GM18867 (cell line): Measurements from ENCODE around the gene ADAP1.

Experiments
- ATAC-seq: cut with Tn5 transposase; IDR thresholded peaks from one replicate; pipeline ENCODE4 v1.9.1; 2021; ENCODE audit warnings: mild to moderate bottlenecking, moderate library complexity; ENCODE audit not compliant: unreplicated experiment

Gene ADAP1

DNA sequence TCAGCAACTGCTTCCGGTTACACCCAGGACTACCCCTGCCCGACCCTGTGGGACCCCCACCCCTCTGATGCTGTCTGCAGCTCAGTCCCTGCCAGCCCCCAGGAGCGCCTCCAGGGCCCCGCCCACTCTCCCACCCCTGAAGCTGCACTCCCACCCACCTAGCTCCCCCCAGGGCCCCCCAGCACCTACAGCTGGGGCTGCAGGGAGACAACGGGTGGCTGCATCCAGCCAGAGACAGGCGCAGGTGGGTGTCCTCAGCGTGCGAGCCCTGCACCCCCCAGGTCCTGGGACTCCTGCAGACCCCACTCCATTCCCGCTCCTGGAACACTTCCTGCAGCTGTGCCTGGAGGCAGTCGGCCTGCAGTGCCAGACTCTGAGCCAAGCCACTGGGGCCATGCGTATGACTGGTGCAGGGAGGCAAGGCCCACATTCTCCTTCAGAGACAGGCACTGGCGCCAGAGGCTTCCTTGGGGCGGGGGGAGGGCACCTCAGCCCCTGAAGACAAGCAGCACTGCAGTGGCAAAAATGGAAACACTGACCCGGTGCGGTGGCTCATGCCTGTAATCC, 34.6 kb upstream of the ADAP1 start:
- no peak for ATAC-seq

DNA sequence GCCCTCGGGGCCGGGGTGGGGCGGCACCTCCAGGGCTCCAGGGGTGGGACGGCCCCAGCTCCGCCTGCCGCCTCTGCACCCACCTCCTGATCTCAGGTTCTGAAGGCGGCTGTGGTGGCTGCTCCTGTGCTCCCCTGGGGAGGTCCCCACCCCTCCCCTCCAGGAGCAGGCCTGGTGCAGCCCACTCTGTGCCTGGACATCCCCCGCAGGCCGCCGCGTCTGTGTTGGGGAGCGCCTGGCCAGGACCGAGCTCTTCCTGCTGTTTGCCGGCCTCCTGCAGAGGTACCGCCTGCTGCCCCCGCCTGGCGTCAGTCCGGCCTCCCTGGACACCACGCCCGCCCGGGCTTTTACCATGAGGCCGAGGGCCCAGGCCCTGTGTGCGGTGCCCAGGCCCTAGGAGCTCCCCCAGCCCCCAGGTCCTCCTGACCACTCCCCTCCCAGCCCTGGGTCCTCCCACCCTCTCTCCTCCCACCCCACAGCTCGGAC, 34.0 kb upstream of the ADAP1 start:
- no peak for ATAC-seq

DNA sequence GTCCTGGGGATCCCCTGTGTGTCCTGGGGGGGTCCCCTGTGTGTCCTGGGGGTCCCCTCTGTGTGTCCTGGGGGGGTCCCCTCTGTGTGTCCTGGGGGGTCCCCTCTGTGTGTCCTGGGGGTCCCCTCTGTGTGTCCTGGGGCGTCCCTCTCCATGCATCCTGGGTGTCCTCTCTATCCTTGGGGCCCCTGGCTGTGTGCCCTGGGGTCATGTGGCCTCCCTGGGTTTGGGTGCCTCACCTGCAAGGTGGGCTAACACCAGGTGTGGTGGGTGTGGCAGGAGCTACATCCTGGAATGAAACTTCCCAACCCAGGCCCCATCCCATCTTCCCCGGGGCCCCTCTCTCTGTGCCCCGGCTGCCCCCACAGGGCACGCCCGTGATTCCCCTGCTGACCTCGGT, 33.4 kb upstream of the ADAP1 start:
- no peak for ATAC-seq

DNA sequence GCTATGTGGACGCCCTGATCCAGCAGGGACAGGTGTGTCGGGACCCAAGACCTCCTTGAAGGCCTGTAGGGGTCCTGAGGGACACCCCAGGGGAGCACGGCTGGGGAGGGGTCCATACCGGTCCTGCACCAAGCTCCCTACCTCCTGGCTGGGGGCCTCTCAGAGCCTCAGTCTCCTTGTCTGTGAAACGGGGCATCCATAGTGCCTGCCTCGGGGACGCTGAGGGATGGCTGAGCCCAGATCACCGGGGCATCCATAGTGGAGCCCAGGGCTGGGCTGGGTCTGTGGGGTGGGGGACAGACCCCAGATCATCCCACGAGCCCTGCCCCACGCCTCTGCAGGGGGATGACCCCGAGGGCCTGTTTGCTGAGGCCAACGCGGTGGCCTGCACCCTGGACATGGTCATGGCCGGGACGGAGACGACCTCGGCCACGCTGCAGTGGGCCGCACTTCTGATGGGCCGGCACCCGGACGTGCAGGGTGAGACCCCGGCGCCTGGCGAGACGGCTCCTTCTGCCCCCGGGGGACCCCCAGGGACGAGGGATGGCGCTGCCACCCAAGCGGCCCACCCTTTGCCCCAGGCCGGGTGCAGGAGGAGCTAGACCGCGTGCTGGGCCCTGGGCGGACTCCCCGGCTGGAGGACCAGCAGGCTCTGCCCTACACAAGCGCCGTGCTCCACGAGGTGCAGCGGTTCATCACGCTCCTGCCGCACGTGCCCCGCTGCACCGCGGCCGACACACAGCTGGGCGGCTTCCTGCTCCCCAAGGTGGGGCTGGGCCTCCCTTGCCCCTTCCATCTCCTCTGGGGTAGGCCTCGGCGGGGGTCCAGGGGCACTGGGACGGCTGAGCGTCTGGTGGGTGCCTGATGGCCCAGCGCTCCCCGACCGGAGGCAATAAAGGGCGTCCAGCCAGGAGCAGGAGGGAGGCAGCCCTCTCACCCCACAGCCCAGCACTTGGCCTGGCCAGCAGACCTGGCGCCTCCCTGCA, 32.6 kb upstream of the ADAP1 start:
- no peak for ATAC-seq

DNA sequence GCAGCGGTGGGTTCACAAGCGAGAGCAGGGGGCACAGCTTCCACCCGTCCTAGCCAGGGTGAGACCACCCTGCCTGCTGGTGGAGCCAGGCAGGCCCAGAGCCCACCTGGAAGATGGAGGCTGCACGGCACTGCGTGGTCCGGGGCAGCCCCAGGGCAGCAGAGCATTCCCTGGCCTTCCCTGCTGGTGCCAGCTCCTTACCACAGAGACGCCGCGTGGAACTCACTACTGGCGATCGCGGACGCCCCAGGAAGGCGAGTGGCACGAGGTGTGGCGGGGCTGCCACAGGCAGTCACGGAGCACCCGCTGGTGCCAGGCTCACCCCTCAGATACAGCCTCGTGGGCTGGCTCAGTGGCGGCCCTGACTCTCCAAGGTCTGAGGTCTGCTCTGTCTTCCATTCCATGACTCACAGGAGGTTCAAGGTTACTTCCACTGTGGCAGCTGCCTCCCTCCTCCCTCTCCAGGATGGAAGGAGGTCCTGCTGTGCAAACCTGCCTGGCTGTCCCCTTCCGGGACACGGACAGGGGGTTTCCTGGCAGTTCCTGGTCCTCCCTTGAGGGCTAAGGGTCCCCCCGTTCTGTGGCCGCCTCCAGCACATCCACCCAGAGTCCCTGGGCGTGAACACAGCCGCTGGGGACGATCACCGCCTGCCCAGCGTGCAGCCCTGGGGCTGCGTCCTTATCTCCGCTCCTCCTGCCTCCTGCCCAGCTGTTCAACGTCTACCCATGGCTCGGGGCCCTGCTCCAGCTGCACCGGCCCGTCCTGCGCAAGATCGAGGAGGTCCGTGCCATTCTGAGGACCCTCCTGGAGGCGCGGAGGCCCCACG, 31.6 kb upstream of the ADAP1 start:
- ATAC-seq, result no peak

DNA sequence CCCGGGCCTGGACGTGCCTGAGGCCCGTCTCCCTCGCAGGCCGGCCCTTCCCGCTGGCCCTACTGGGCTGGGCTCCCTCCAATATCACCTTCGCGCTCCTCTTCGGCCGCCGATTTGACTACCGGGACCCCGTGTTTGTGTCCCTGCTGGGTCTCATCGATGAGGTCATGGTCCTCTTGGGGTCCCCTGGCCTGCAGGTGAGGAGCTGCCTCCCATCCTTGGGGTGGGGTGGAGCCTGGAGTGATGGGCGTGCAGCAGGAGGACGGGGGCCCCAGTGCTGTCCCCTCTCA, 30.6 kb upstream of the ADAP1 start:
- no peak for ATAC-seq

DNA sequence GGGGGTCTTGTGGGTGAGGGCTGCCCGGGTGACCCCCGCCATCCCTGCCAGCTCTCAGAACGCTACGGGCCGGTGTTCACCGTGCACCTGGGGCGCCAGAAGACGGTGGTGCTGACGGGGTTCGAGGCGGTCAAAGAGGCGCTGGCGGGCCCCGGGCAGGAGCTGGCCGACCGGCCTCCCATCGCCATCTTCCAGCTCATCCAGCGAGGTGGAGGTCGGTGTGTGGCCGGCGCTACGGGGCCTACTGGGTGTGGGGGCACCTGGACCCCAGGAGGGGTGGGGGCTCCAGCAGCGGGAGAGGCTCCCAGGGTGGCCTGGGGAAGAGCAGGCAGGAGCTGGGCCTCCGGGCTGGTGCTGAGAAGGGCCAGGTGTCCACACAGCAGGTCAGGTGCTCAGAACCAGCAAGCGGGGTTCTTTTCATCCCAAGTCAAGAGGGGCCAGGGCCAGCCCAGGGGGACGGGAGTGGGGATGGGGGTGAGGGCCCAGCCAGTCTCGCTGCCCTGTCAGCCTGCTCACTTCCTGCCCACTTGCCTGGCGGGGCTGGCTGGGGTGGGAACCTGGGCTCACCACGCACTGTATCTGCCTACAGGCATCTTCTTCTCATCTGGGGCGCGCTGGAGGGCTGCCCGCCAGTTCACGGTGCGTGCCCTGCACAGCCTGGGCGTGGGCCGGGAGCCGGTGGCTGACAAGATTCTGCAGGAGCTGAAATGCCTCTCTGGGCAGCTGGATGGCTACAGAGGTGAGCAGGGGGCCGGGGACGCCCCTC, 30.1 kb upstream of the ADAP1 start:
- no peak for ATAC-seq

DNA sequence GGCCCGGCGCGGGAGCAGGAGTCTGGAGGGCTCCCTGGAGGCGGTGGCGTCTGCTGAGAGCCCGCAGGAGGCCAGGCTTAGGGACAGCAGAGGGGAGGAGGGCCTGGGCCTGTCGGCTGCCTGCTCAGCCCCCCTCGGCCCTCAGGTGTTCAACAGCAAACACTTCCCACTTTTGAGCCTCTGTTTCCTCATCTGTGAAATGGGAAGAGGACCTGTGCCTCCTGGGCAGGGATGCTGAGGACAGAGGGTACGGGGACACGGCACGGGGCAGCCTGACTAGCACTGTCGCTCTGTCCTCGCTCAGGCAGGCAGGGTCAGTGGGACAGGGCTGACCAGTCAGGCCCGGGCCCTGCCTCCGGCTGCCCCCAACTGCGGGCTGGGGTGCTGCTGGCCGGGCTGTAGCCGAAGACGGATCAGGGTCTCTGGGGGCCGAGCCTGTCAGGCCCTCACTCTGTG, 29.2 kb upstream of the ADAP1 start:
- ATAC-seq, result no peak

DNA sequence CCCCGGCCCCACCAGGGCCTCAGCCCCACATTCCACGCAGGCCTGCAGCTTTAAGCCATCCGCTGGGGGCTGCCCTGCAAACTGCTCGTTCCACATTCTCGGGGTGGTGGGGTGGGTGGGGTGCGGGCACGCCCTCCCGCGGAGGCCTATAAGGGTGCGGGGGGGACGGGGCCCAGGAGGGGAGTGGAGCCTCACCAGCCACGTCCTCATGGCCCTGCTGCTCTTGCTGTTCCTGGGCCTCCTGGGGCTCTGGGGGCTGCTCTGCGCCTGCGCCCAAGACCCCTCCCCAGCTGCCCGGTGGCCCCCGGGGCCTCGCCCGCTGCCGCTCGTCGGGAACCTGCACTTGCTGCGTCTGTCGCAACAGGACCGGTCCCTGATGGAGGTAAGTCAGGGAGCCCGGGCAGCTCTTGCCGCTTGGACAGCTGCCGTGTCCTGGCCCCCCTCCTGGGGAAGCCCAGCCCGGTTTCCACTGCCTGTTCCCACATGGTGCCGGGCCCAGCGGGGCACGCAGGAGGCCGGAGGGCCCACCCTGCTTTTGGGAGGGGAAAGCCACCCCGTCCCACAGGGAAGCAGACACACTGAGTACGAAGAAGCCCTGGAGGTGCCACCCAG, 28.6 kb upstream of the ADAP1 start, which contains the start of gene CYP2W1:
Gene CYP2W1 (plus strand): TSS at position 178 of the 612 bp plus-strand sequence. CDS start 31 bp downstream, at position 209.
- no peak for ATAC-seq

DNA sequence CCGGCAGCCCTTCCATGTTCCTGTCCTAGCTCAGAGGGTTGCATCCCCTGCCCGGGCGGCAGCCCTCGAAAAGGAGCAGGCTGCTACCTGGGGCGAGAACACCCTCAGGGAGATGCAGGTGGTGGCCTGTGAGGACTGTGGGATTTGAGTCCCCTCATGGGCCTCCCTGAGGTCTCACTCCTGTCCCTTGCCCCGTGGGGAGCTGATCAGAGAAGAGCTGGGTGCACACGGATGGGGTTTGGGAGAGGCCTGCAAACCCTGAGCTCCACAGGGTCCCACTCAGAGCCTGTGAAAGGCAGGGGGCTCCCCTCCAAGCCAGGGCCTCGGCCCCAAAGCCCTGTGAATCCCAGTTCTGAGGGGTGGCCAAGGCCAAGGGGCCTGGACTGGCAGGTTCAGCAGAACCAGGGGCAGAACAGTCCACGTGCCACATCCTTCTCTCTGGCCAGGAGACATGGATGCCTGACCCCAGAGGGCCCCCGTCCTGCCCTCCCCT, 28.1 kb upstream of the ADAP1 start:
- no peak for ATAC-seq

DNA sequence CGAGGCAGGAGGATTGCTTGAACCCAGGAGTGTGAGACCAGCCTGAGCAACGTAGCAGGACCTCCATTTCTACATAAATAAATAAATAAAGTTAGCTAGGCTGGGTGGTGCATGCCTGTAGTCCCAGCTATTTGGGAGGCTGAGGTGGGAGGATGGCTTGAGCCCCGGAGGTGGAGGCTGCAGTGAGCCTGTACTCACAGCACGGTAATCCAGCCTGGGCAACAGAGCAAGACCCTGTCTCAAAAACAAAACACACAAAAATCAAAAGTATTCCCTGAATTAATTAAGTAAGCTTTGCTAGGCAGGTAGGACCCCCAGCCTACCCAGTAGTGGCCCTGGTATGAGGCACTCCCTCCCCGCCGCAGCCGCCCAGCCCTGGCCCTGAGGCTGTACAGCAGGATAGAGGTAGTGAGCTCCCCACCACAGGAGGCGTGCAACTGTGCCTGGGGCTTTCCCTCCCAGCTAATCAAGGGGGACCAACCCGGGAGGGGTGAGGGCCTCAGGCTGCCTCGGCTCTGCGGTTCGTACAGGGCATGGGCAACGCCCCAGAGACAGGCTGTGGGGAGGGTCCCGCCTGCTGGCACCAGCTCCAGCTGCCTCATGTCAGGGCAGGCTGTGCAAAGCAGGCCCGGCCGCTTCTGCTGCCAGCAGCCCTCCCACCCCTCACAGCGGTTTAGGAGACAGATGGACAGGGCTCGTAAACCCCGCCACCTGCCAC, 27.5 kb upstream of the ADAP1 start:
- no peak for ATAC-seq

DNA sequence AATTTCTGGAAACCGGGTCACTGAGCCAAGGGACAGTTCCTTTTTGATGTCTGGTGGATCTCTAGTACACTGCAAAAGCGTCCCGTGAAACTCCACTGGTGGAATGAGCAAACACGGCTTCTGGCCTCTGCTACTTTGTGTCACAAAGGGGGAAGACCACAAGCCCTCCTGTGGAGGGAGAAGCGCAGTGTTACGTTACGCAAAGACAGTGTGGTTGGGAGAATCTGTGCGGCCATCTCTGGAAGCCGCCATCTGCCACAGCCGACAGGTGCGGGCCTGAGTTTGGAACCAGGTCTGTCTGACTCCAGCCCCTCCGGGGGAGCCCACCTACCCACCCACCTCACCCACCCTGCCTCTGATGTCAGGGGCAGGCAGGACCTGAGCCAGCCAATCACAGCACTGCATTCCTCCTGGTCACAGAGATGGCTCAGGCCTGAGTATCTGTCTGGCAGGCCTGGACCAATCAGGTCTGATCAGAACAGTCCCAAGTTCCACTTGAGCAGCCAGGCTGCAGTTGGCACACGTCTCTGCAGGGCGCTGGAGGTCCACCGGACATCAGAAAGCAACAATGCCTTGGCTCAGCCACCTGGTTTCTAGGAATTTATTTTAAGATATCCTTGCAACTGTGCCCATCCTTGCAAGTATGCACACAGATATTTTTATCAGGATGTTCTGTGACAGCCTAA, 25.5 kb upstream of the ADAP1 start:
- ATAC-seq, result no peak

DNA sequence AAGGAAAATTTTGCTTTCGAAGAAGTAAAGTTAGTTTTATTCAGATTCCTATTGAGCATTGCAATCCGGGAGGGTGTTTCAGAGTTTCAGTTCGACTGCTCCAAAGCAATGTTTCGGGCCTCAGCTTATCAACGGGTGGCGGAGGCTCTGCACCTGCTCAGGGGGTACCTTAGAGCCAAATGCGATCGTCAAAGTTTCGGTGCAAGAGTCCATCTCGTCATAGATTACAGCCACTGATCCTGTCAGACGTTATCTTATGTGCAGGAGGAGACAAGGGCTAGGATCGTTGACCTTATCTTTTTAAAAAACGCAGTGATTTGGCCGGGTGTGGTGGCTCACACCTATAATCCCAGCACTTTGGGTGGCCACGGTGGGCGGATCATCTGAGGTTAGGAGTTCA, 24.7 kb upstream of the ADAP1 start:
- no peak for ATAC-seq

DNA sequence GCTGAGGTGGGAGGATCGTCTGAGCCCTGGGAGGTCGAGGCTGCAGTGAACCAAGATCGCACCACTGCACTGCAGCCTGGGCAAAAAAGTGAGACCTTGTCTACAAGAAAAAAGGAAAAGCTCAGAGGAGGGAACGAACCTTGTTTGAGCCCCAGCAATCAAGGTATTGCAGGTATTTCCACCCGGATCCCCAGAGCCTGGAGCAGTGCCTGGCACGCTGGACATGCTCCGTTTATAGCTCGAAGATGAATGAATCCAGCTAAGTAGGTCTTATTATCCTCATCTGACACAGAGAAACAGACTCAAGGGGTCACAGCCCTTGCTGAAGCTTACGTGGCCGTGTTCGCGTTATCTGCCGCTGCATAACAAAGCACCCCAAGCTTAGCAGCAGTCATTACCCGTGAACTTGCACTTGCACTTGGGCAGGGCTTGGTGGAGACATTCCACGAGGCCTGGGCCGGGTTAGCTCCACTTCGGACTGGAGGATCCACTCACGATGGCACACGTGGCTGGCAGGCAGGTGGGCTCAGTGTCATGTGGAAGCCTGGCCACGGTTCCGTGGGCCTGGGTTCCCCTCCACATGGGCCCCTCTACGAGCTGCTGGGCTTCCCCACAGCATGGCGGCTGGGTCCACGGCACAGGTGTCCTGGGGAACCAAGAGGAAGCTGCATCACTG, 24.1 kb upstream of the ADAP1 start:
- ATAC-seq, result no peak

DNA sequence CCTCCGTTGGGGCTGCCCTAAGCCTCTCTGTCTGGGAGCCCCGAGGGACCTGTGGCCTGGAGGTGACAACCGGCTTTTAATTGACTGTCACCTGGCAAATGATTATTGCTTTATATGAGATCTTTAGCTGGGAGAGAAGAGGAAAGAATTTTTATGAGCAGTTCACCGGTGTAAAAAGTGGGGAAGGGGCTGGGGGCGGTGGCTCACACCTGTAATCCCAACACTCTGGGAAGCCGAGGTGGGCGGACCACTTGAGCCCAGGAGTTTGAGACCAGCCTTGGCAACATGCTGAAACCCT, 23.5 kb upstream of the ADAP1 start:
- ATAC-seq, result no peak

DNA sequence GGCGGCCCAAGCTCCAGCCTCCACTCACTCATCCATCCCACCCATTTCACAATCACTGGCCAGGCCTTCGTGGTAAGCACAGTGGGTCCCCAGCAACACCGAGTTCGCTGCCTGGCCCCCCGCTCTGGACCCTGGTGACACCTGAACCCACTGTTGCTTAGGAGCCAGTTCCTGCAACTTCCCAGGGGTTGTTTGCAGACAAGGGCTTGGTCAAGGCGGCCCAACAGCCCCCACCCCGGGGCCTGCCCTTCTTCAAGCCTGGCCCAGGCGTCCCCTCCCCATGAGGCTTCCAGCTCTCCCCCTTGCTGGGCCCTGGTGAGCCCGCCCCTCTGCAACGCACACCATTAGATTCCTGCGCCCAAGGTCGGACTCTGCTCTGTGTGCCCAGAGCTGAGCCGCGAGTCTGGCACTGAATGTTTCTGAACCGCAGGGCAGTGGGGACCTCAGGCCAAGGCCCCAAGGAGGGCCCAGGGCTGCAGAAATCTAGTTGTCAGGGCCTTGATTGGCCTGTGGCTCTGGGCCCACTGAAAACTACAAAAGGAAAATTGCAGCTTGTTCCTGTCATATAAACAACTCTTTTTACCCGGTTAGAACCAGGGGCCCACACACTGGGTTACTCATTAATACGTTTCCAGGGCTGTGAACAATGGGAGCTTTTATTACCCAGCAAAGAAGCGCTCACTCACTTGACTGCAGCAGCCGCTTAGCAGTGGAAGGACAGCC, 23.0 kb upstream of the ADAP1 start:
- no peak for ATAC-seq

DNA sequence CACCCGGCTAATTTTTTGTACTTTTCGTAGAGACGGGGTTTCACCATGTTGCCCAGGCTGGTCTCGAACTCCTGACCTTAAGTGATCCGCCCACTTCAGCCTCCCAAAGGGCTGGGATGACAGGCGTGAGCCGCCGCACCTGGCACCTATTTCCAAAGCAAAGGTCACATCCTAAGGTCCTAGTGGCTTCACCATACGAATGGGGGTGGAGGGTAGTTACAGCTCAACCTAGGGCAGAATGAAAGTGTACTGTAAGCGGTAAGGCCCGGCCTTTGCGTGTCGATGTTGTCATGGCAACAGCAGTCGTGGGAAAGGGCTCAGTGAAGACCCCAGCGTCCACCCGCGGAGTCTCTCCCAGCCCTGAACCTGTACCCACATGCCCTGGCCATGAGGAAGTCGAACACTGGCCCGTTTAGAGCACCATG, 22.4 kb upstream of the ADAP1 start:
- ATAC-seq, result no peak
